ENCODE results near the gene SAMHD1.

GRCh38 chr20:36988494-36988966, 37.0 kb upstream of the SAMHD1 start:
- TF ChIP-seq CTCF (IDR thresholded peaks at IDR 0.05) (no peak), POLR2AphosphoS5 (IDR thresholded peaks at IDR 0.05) (no peak)

Data from esophagus muscularis mucosa (tissue), 3 donors.